ENCODE data around the gene CNGB1. TPM values are rescaled to one million over a fixed set of nuclear protein-coding genes. Genes with fewer than 3 reads are reported as not detected.
A peak's percentile ranks its signal among the peaks of the same experiment; 100 is the strongest.

CNGB1 gene
- total RNA-seq, 1 experiment from 2014 or later, result not detected

DNA sequence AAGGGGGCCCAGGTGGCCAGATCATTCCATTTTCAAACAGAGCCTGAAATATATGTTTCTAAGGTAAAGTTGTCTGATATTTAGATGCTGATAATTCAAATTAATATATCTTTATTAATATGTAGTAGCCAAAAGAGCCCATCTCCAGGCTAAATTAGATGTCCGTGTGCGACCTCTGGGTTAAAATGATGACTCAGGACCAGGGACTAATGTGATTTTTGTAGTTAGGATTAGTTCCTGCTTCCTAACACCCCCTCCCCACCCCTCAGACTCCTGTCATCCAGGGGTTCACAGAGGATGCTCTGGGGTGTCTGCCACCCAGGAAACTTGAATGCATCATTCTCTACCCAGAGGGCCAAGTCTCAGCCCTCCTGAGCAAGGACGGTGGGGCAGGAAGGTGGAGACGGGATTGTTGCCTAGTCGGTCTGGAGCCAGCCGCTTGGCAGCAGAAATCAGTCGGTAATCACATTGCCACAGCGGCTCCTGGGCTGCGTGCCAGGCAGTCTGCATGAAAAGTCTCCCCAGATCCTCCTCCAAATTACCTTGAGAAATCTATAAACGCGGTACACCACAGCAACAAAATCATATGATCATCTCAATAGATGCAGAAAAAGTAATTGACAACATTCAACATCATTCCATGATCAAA lies 29.8 kb downstream of the CNGB1 start:
- intact Hi-C loops (cut with micrococcal nuclease; ENCODE audit: unreplicated experiment), result no loop called here
- peaks cover 10% of the 10 kb centered on the region for H3K4me1 ChIP-seq (ENCODE audit: insufficient read depth, low read length, poor library complexity, severe bottlenecking)
- H3K27me3 ChIP-seq (replicated peaks; ENCODE audit: insufficient read depth, low read depth, low read length, poor library complexity), result no peaks in the 10 kb centered on the region
- no peaks in the 10 kb centered on the region for H3K9me3 ChIP-seq (ENCODE audit: low read depth, low read length, poor library complexity, severe bottlenecking)
- no TSS peak for BruUV-seq (replicated peaks)
- no peak overlapping the region for H3K27ac ChIP-seq (ENCODE audit: low read depth, low read length, poor library complexity, severe bottlenecking)
- H3K4me3 ChIP-seq (ENCODE audit: low read depth, low read length, poor library complexity, severe bottlenecking), result no peak overlapping the region
- TF ChIP-seq CTCF (conservative IDR thresholded peaks at IDR 0.05; ENCODE audit: low read depth, low read length) (no peak), EZH2 (IDR thresholded peaks at IDR 0.05; ENCODE audit: borderline replicate concordance, low read depth, low read length, poor library complexity, severe bottlenecking) (no peak)
- H3K36me3 ChIP-seq (ENCODE audit: insufficient read depth, low read length, poor library complexity, severe bottlenecking), result no peaks in the 10 kb centered on the region
- POLR2A ChIA-PET (ENCODE audit: low non-redundant PET), result no interaction called here
- peak; percentile 72 for DNase-seq (ENCODE audit: low spot score)
- CTCF ChIA-PET, result no interaction called here

DNA sequence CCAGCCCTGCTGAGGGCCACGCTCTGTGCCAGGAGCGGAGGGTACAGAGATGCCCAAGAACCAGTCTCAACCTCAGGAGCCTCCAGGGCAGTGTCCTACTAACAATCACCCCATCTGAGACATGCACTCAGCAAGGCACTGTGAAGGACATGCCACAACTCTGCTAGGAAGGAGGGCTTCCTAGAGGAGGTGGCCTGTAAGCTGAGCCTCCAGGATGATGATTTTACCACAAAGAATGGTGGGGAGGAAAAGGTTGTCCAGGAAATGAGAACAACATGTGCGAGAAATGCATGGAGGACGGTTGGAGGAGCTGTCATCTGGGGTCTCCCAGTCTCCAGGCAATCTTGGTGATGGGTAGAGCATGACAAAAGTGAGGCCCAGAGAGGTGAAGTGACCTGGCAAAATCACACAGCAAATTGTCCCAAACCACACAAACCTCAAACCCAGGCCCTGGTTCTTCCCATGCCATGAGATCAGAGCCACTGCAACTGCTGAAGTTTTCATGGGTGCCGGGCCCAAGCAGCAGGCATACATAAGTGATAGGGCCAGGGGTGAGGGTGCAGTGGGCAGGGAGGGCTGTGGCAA lies 30.5 kb downstream of the CNGB1 start:
- BruUV-seq (replicated peaks), result no TSS peak
- no peaks in the 10 kb centered on the region for H3K36me3 ChIP-seq (ENCODE audit: insufficient read depth, low read length, poor library complexity, severe bottlenecking)
- TF ChIP-seq CTCF (conservative IDR thresholded peaks at IDR 0.05; ENCODE audit: low read depth, low read length) (no peak), EZH2 (IDR thresholded peaks at IDR 0.05; ENCODE audit: borderline replicate concordance, low read depth, low read length, poor library complexity, severe bottlenecking) (no peak)
- intact Hi-C loops (cut with micrococcal nuclease; ENCODE audit: unreplicated experiment), result no loop called here
- ChIA-PET CTCF (interaction anchor here (0.5 kb wide), 1 partner anchor 37 kb away, joined by 7 read pairs; no protein-coding TSS in a partner anchor), POLR2A (ENCODE audit: low non-redundant PET) (no interaction called here)
- no peaks in the 10 kb centered on the region for H3K27me3 ChIP-seq (replicated peaks; ENCODE audit: insufficient read depth, low read depth, low read length, poor library complexity)
- H3K4me1 ChIP-seq (ENCODE audit: insufficient read depth, low read length, poor library complexity, severe bottlenecking), result peaks cover 10% of the 10 kb centered on the region
- H3K27ac ChIP-seq (ENCODE audit: low read depth, low read length, poor library complexity, severe bottlenecking), result no peak overlapping the region
- H3K4me3 ChIP-seq (ENCODE audit: low read depth, low read length, poor library complexity, severe bottlenecking), result no peak overlapping the region
- DNase-seq (ENCODE audit: low spot score), result no peak
- H3K9me3 ChIP-seq (ENCODE audit: low read depth, low read length, poor library complexity, severe bottlenecking), result no peaks in the 10 kb centered on the region

DNA sequence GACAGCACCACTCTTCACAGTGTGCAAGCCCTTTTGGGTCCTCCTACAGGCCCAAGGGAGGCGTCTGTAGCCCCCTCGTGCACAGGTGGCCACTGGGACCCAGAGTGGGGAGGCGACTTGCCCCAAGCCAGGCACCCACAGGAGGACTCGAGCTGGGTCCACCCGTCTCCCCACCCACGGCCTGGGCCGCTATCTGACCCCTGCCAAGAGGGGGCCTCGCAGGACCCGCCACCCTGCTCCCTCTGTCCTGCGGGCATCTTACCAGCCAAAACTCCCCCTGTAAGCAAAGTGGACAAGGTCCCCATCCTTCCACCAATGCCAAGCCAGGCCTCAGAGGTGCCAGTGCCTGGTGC lies 31.1 kb downstream of the CNGB1 start:
- no peak overlapping the region for H3K27ac ChIP-seq (ENCODE audit: low read depth, low read length, poor library complexity, severe bottlenecking)
- no TSS peak for BruUV-seq (replicated peaks)
- no peaks in the 10 kb centered on the region for H3K27me3 ChIP-seq (replicated peaks; ENCODE audit: insufficient read depth, low read depth, low read length, poor library complexity)
- TF ChIP-seq EZH2 (IDR thresholded peaks at IDR 0.05; ENCODE audit: borderline replicate concordance, low read depth, low read length, poor library complexity, severe bottlenecking) (no peak), CTCF (conservative IDR thresholded peaks at IDR 0.05; ENCODE audit: low read depth, low read length) (no peak)
- POLR2A ChIA-PET (ENCODE audit: low non-redundant PET), result no interaction called here
- CTCF ChIA-PET, result interaction anchor here (0.5 kb wide), 1 partner anchor 38 kb away, joined by 7 read pairs; no protein-coding TSS in a partner anchor
- DNase-seq (ENCODE audit: low spot score), result no peak
- no peaks in the 10 kb centered on the region for H3K36me3 ChIP-seq (ENCODE audit: insufficient read depth, low read length, poor library complexity, severe bottlenecking)
- no peak overlapping the region for H3K4me3 ChIP-seq (ENCODE audit: low read depth, low read length, poor library complexity, severe bottlenecking)
- intact Hi-C loops (cut with micrococcal nuclease; ENCODE audit: unreplicated experiment), result no loop called here
- no peaks in the 10 kb centered on the region for H3K9me3 ChIP-seq (ENCODE audit: low read depth, low read length, poor library complexity, severe bottlenecking)
- peaks cover 10% of the 10 kb centered on the region for H3K4me1 ChIP-seq (ENCODE audit: insufficient read depth, low read length, poor library complexity, severe bottlenecking)

All from A673 (cell line).